ENCODE data around the gene LTBR.

DNA sequence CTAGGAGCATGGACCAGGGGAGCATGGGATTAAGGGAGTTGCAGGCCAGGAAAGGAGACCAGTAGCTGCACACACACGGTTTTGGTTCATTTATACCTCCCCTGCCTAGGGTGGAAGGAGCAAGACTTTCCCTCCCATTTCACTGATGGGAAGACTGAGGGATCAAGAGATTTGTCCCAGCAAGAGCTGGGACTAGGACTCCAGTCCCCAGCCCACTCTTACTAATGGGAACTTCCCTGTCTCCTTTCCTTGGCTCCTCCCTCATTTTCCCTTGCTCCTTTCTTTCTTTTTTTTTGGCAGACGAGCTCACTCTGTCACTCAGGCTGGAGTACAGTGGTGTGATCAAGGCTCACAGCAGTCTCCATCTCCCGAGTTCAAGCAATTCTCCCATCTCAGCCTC lies 21.6 kb upstream of the LTBR start:
- TF ChIP-seq CTCF (IDR thresholded peaks at IDR 0.05; ENCODE audit: poor library complexity) (no peak), EZH2phosphoT487 (IDR thresholded peaks at IDR 0.05; ENCODE audit: low read depth, severe bottlenecking, unreplicated experiment) (no peak)
